ENCODE measurements around the gene PDPR.
"Not testable (repeated sequence)": the region's sequence is repeated elsewhere in the genome, so short reads cannot be mapped to it uniquely, and the experiment has no call there.

Gene PDPR

GRCh38 chr16:70162041-70162451 is 47.9 kb downstream of the PDPR start:
- no peak for DNase-seq (ENCODE audit: low spot score)

- DNase-seq (ENCODE audit: low spot score), result no peak
Observed at GRCh38 chr16:70163596-70163995, 49.5 kb downstream of the PDPR start.

GRCh38 chr16:70166688-70167087 is 52.6 kb downstream of the PDPR start:
- not testable (repeated sequence) for DNase-seq (ENCODE audit: low spot score)

GRCh38 chr16:70173212-70173837 is 59.2 kb downstream of the PDPR start, which contains the start of gene CLEC18C:
CLEC18C (plus strand) TSS chr16:70173787; CDS start chr16:70174279, 492 bp downstream.
- not testable (repeated sequence) for DNase-seq (ENCODE audit: low spot score)

- not testable (repeated sequence) for DNase-seq (ENCODE audit: low spot score)
Observed at GRCh38 chr16:70173916-70174315, 59.8 kb downstream of the PDPR start.

- DNase-seq (ENCODE audit: low spot score), result not testable (repeated sequence)
Observed at GRCh38 chr16:70174387-70174932, 60.3 kb downstream of the PDPR start.

- DNase-seq (ENCODE audit: low spot score), result not testable (repeated sequence)
Observed at GRCh38 chr16:70187858-70188607, 73.9 kb downstream of the PDPR start.

GRCh38 chr16:70188608-70188915 is 74.4 kb downstream of the PDPR start:
- DNase-seq (ENCODE audit: low spot score), result not testable (repeated sequence)

- not testable (repeated sequence) for DNase-seq (ENCODE audit: low spot score)
Observed at GRCh38 chr16:70190574-70190973, 76.4 kb downstream of the PDPR start.

GRCh38 chr16:70196683-70197300 is 82.7 kb downstream of the PDPR start:
- not testable (repeated sequence) for DNase-seq (ENCODE audit: low spot score)

GRCh38 chr16:70197611-70198010 is 83.5 kb downstream of the PDPR start:
- not testable (repeated sequence) for DNase-seq (ENCODE audit: low spot score)

- DNase-seq (ENCODE audit: low spot score), result not testable (repeated sequence)
Observed at GRCh38 chr16:70198230-70198629, 84.1 kb downstream of the PDPR start.

- not testable (repeated sequence) for DNase-seq (ENCODE audit: low spot score)
Observed at GRCh38 chr16:70198666-70199065, 84.5 kb downstream of the PDPR start.

- DNase-seq (ENCODE audit: low spot score), result not testable (repeated sequence)
Observed at GRCh38 chr16:70199170-70199569, 85.0 kb downstream of the PDPR start.

- DNase-seq (ENCODE audit: low spot score), result not testable (repeated sequence)
Observed at GRCh38 chr16:70200063-70200462, 85.9 kb downstream of the PDPR start.

- DNase-seq (ENCODE audit: low spot score), result not testable (repeated sequence)
Observed at GRCh38 chr16:70203508-70203907, 89.4 kb downstream of the PDPR start.

GRCh38 chr16:70204010-70204409 is 89.9 kb downstream of the PDPR start:
- DNase-seq (ENCODE audit: low spot score), result not testable (repeated sequence)

- DNase-seq (ENCODE audit: low spot score), result not testable (repeated sequence)
Observed at GRCh38 chr16:70204668-70205405, 90.7 kb downstream of the PDPR start.

- not testable (repeated sequence) for DNase-seq (ENCODE audit: low spot score)
Observed at GRCh38 chr16:70206382-70206781, 92.2 kb downstream of the PDPR start.

Data from CD4-positive, alpha-beta T cell treated with Interleukin-15 for 4 hours (primary cell).